ENCODE data around the gene HSPA2.

Gene HSPA2

GRCh38 chr14:64540208-64541202, at the start of gene HSPA2:
Gene HSPA2, plus strand, starts transcription at chr14:64540741. Its CDS starts 109 bp downstream, at chr14:64540850.
- peak; percentile 97 for DNase-seq (ENCODE audit: low spot score)

GRCh38 chr14:64491637-64492036, 48.9 kb upstream of the HSPA2 start:
- no peak for DNase-seq (ENCODE audit: low spot score)

- no peak for DNase-seq (ENCODE audit: low spot score)
These were observed 47.1 kb upstream of the HSPA2 start for GRCh38 chr14:64493455-64493854.

- DNase-seq (ENCODE audit: low spot score) = no peak
These were observed 45.3 kb upstream of the HSPA2 start for GRCh38 chr14:64495252-64495651.

GRCh38 chr14:64496764-64497163, 43.8 kb upstream of the HSPA2 start:
- no peak for DNase-seq (ENCODE audit: low spot score)

- DNase-seq (ENCODE audit: low spot score) = no peak
These were observed 40.5 kb upstream of the HSPA2 start for GRCh38 chr14:64500088-64500487.

GRCh38 chr14:64501411-64502171, 39.0 kb upstream of the HSPA2 start:
- DNase-seq (ENCODE audit: low spot score) = no peak

- DNase-seq (ENCODE audit: low spot score) = no peak
These were observed 38.1 kb upstream of the HSPA2 start for GRCh38 chr14:64502456-64502855.

- DNase-seq (ENCODE audit: low spot score) = no peak
These were observed 37.6 kb upstream of the HSPA2 start for GRCh38 chr14:64502887-64503433.

GRCh38 chr14:64503434-64504309, 36.9 kb upstream of the HSPA2 start, which contains the start of gene ZBTB25:
Gene ZBTB25, minus strand, starts transcription at chr14:64503838. Its CDS starts 13,305 bp downstream, at chr14:64490533.
- DNase-seq (ENCODE audit: low spot score) = peak; percentile 96

- DNase-seq (ENCODE audit: low spot score) = peak; percentile 86
These were observed 36.1 kb upstream of the HSPA2 start, which contains the start of gene ZBTB1 for GRCh38 chr14:64504310-64504896. Gene ZBTB1, plus strand, starts transcription at chr14:64504770. Its CDS starts 16,735 bp downstream, at chr14:64521505.

- DNase-seq (ENCODE audit: low spot score) = peak; percentile 89
These were observed 35.4 kb upstream of the HSPA2 start for GRCh38 chr14:64504897-64505794.

- DNase-seq (ENCODE audit: low spot score) = no peak
These were observed 33.8 kb upstream of the HSPA2 start for GRCh38 chr14:64506721-64507120.

GRCh38 chr14:64507376-64508156, 33.0 kb upstream of the HSPA2 start:
- DNase-seq (ENCODE audit: low spot score) = peak; percentile 49

GRCh38 chr14:64508215-64508776, 32.2 kb upstream of the HSPA2 start:
- peak; percentile 81 for DNase-seq (ENCODE audit: low spot score)

GRCh38 chr14:64509036-64509435, 31.5 kb upstream of the HSPA2 start:
- DNase-seq (ENCODE audit: low spot score) = no peak

GRCh38 chr14:64510825-64511671, 29.5 kb upstream of the HSPA2 start:
- peak; percentile 69 for DNase-seq (ENCODE audit: low spot score)

GRCh38 chr14:64513271-64513670, 27.3 kb upstream of the HSPA2 start:
- no peak for DNase-seq (ENCODE audit: low spot score)
